Activated CD4-positive, alpha-beta T cell treated with anti-CD3 and anti-CD28 coated beads, Interleukin-2, amount 50 U/mL, for 1 hour (primary cell): ENCODE results near the gene OR12D2.
"Not testable (repeated sequence)": the region's sequence is repeated elsewhere in the genome, so short reads cannot be mapped to it uniquely, and the experiment has no call there.

Experiments used
- DNase-seq: peaks from one replicate; pipeline ENCODE4 v3.0.0-alpha.2; 2020

Gene OR12D2

GRCh38 chr6:29395331-29395730 is at the start of gene OR12D2:
Gene OR12D2 (plus strand): TSS chr6:29395631. CDS start chr6:29396700, 1,069 bp downstream.
- no peak for DNase-seq

GRCh38 chr6:29349348-29349747 is 46.1 kb upstream of the OR12D2 start:
- not testable (repeated sequence) for DNase-seq

DNA sequence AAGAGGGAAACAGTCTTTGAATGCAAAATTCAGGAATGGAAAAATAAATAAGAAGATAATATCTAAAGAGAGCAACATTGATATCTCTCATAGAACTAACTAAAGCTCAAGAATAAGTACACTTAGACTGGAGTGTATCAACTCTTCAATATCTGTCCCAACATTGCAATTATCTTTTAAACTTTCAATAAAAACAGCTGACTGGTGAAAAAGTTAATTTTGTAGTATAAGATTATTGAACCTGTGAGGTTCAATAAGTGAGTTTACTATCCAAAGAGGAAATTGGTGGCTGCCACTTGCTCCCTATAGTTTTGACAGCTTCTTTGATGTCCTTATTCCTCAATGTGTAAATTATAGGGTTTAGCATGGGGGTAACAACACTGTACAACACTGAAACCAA is 40.5 kb upstream of the OR12D2 start:
- no peak for DNase-seq

- DNase-seq, result no peak
These were observed 39.8 kb upstream of the OR12D2 start for GRCh38 chr6:29355603-29356002.

DNA sequence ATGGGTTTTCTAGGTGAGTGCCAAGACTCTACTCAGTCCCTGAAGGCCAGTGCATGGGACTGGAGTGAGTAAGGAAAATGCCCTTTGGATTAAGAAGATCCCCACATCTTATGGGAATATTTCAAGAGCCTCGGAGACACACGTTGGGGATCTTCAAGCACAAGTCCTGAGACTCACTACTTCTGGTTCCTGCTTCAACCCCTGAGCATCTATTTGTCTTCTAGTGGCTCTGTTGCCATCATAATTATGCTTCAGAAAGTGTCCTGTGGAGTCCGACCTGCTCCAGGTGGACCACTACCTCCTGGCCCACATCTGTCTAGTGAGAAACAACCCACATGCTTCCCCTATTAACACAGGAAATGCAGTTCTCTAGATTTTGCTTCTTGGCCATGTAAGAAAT is 26.7 kb upstream of the OR12D2 start, which contains the start of gene OR5V1:
TSS of gene OR5V1 (minus strand) at position 101 of the 400 bp plus-strand sequence. CDS start 12,670 bp downstream, outside the sequence.
- no peak for DNase-seq

GRCh38 chr6:29375191-29375590 is 20.2 kb upstream of the OR12D2 start, which contains the start of gene OR12D3:
Gene OR12D3 (minus strand): TSS chr6:29375291. CDS start chr6:29375287, 4 bp downstream.
- DNase-seq, result no peak

GRCh38 chr6:29376003-29376402 is 19.4 kb upstream of the OR12D2 start:
- no peak for DNase-seq

DNA sequence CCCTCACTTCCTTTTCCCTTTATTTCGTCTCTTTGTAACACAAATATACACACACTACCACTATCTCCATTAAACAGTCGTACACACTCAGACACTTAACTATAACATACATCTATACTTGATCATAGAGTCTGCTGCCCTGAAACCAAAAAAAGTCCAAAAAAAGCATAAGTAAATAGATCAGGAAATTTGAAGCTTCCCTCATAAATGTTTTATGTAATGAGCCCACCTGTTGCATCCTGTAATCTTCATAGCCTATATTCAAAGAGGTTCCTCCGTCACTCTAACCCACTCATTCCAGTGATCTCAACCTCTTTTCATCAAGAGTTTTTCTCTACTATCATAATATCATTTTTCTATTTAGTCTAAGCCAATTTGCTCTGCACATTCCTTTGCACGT is 6.9 kb upstream of the OR12D2 start:
- no peak for DNase-seq

DNA sequence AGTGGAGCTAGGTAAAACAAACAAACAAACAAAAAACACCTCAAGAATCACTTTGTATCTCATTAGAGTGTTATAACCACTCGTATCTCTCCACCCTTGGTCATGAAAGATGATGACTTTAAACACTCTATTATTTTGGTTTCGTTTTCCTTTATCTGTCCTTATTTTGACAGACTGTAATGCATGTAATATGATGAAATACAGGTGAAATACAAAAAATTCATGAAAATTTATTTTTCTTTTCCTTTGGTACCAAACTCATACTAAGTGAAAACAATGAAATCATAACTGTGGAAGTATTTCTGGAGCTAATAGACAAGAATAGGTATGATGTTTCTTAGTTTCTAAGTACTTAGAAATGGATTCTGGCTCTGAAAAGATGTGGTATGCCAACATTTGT is 4.1 kb downstream of the OR12D2 start:
- no peak for DNase-seq

DNA sequence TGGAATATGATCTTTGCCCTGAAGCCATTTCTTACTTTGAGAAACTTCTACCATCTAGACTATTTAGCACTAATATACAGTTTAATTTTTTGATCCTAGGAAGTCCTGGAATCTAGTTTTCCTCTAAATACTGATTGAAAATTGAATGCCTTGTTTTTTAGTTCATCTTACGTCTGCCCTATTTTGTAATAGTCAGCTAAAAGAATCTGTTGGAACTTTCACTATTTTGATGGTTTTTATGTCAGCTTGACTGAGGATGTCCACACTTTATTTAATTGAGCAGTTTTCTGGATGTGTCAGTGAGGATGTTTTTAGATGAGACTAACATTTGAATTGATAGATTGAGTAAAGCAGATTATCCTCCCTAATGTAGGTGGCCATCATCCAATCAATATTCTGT is 8.4 kb downstream of the OR12D2 start:
- DNase-seq, result no peak

- DNase-seq, result no peak
These were observed 19.2 kb downstream of the OR12D2 start, which contains the start of gene OR12D1 for GRCh38 chr6:29414588-29414987. Gene OR12D1 (plus strand): TSS chr6:29414928.

DNA sequence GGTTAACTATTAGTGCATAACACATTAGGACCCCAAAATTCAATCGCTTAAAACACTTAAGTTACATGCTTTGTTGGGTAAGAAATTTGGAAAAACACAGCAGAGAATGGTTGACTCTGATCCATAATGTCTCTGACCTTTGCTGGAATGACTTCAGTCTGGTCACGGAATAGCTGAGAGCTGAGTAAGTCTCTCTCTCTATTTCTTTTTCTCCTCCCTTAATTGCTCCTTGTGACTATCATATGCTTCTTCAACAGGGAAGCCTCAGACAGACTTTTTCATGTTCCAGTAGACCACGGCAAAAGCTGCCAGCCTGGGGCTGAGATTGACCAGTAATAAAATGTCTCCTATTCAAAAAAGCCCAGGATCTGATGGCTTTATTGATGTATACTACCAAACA is 24.1 kb downstream of the OR12D2 start:
- DNase-seq, result no peak

DNA sequence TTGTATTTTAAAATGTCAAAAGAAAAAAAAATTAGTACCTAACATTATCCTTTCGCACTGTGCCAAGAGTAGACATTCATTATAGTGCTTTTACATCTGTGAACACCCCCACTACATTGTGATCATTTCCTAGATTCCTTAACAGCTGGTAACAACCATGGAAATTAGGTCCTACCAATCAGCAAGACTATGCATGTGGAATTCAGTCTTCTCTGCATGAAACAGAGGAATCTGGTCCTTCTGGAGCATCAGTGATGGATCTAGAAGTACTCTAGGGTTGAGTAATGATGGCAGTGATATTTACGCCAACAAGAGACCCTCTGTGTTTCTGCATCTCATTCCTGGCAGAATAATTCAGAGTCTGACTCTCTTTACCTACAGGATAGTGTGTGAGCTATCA is 28.7 kb downstream of the OR12D2 start:
- DNase-seq, result no peak

GRCh38 chr6:29424575-29424974 is 29.1 kb downstream of the OR12D2 start:
- DNase-seq, result no peak

DNA sequence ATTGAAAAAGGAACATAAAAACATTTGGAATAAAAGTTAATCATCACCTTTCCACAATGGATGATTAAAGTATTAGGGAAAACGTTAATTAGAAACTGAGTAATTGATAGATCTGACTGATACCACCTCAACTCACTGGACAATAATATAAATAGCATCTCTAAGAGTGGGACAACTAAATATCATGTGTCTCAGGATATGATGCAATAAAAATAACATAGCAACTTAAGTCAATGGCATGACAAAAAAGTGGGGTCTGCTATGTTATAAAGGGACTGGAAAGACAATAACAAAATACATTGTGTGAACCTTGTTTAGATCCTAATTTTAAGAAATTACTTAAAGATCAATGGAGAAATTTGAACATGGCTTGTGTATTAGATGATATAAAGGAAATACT is 29.6 kb downstream of the OR12D2 start:
- DNase-seq, result no peak

DNA sequence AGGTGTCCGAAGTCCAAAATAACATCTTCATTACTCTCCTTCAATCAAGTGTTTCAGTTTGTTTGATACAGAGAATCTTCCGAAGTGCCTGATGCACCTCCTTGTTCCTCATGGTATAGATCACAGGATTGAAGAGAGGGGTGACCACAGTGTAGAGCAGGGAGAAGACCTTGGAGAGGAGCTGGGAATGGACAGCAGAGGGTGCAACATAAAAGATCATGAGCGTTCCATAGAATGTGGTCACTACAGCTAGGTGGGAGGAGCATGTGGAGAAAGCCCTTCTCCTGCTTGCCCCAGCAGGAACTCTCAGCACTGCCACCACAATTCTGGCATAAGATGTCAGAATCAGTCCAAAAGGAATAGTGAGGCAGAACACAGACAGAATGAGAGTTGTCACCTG is 31.2 kb downstream of the OR12D2 start:
- DNase-seq, result no peak

DNA sequence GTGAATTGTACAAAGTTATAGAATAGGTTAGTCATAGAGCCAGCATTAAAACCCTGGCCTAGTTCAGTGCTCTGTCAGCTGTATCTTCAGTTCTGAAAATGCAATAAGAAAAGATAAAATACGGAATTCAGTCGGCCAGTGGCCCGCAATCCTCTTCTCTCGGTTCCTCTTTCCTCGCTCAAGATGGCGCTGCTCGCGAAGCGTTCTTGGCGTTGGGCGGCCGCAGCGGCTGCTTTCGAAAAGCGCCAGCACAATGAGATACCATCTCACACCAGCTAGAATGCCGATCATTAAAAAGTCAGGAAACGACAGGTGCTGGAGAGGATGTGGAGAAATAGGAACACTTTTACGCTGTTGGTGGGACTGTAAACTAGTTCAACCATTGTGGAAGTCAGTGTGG is 41.3 kb downstream of the OR12D2 start:
- not testable (repeated sequence) for DNase-seq

DNA sequence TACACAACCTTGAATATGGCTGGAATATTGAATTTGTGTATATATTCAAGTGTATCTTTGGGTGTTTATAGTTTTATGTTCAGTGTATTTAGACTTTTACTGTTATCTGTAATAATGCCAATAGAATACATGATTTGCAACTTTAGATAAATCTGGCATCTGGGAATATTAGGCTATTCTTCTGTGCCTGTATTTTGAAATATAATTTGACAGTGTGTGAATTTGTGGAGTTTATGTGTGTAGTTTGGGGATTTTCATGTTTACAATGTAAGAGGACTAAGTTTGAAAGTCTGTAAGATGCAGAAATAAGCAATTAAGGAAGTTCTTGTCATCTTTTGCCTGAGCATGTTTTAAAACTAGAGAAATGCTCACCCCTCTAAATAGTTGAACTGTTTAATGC is 43.6 kb downstream of the OR12D2 start, which contains the start of gene OR10C1:
TSS of gene OR10C1 (plus strand) at position 301 of the 400 bp plus-strand sequence. CDS start 710 bp downstream, outside the sequence.
- no peak for DNase-seq

GRCh38 chr6:29442719-29443118 is 47.3 kb downstream of the OR12D2 start:
- DNase-seq, result no peak

- DNase-seq, result not testable (repeated sequence)
These were observed 48.6 kb downstream of the OR12D2 start for GRCh38 chr6:29444031-29444430.
